HCT116 (cell line): Measurements from ENCODE around the gene CCL17. TPM values are rescaled to one million over a fixed set of nuclear protein-coding genes. Genes with fewer than 3 reads are reported as not detected.

Source experiments
- ATAC-seq: fragments of 200-7000 bp; cut with Tn5 transposase; 2 replicates; pipeline ENCODE4 v1.9.1; 2020; ENCODE audit warnings: mild to moderate bottlenecking, moderate library complexity
- BruUV-seq: library from RNA; stranded (reverse); fragments of 400-500 nt; replicated peaks from 2 replicates; lab custom pipeline; 2021; lab: Mats Ljungman, UMichigan
- CTCF ChIA-PET: fragments of 300-600 bp; sonication (Branson Sonifier 250); formaldehyde crosslinking; loops from one replicate; lab custom pipeline; 2021; ENCODE audit warnings: antibody characterized with exemption; lab: Charles Lee
- POLR2A ChIA-PET: fragments of 300-600, 350-600 bp; sonication (Branson Sonifier 250); formaldehyde crosslinking; loops from one replicate; lab custom pipeline; 2021; ENCODE audit warnings: antibody characterized with exemption; lab: Charles Lee
- RAD21 ChIA-PET, 2 experiments: fragments of 300-600 bp; sonication (Branson Sonifier 250); formaldehyde crosslinking; loops; one replicate each; lab custom pipeline; 2023; ENCODE audit warnings: low total read pairs in 2 of 2; ENCODE audit not compliant: uncharacterized antibody in 2 of 2, unreplicated experiment in 2 of 2, low non-redundant PET in 1 of 2; lab: Charles Lee
- DNase-seq: peaks from one replicate; pipeline ENCODE4 v3.0.0-alpha.2; 2010; ENCODE audit warnings: low read depth, low spot score
- H2AFZ ChIP-seq: fragments of 200-600 bp; shearing (Covaris generic), sonication (generic); 2 replicates; pipeline ENCODE4 v1.6.1; 2017; ENCODE audit warnings: low read depth, mixed run types, mixed read lengths, antibody characterized with exemption, low read length; ENCODE audit not compliant: poor library complexity, severe bottlenecking
- H3K27ac ChIP-seq: 2 replicates; pipeline ENCODE4 v1.5.1; 2012; ENCODE audit warnings: low read depth, low read length
- H3K27me3 ChIP-seq: fragments of 200-600 bp; sonication (generic); 2 replicates; pipeline ENCODE4 v1.6.1; 2016; ENCODE audit warnings: mixed run types, low read length, mixed read lengths; ENCODE audit not compliant: insufficient read depth
- H3K36me3 ChIP-seq, 2 experiments: fragments of 200-500 bp in 1 of 2; fragments of 200-600 bp in 1 of 2; sonication (Bioruptor generic) in 1 of 2; sonication (generic) in 1 of 2; 2 replicates each; pipeline versions ENCODE4 v1.5.1 to v1.6.1; 2014 to 2016; ENCODE audit warnings: low read length in 2 of 2, inconsistent platforms in 1 of 2, mixed read lengths in 1 of 2, mixed run types in 1 of 2; ENCODE audit not compliant: insufficient read depth in 2 of 2, control insufficient read depth in 1 of 2
- H3K4me1 ChIP-seq, 2 experiments: fragments of 200-600 bp in 1 of 2; sonication (generic) in 1 of 2; 2 replicates each; pipeline versions ENCODE4 v1.5.1 to v1.6.1; 2012 to 2017; ENCODE audit warnings: low read length in 2 of 2, inconsistent platforms in 1 of 2, mild to moderate bottlenecking in 1 of 2, mixed read lengths in 1 of 2, mixed run types in 1 of 2, moderate library complexity in 1 of 2; ENCODE audit not compliant: insufficient read depth in 2 of 2, control insufficient read depth in 1 of 2
- H3K4me2 ChIP-seq: fragments of 200-600 bp; sonication (generic); 2 replicates; pipeline ENCODE4 v1.6.1; 2017; ENCODE audit warnings: mixed run types, low read length, mixed read lengths
- H3K4me3 ChIP-seq, 2 experiments: fragments of 200-600 bp in 1 of 2; sonication (generic) in 1 of 2; replicated peaks in 1 of 2; 2 replicates each; pipeline ENCODE4 v1.5.1; 2011 to 2016; ENCODE audit warnings: low read length in 2 of 2, control low read depth in 1 of 2, low read depth in 1 of 2, mild to moderate bottlenecking in 1 of 2, mixed read lengths in 1 of 2, mixed run types in 1 of 2
- H3K79me2 ChIP-seq: fragments of 200-600 bp; sonication (generic); 2 replicates; pipeline ENCODE4 v1.6.1; 2017; ENCODE audit warnings: mild to moderate bottlenecking, mixed run types, low read length, moderate library complexity, mixed read lengths; ENCODE audit not compliant: insufficient read depth
- H3K9ac ChIP-seq: fragments of 200-600 bp; sonication (generic); 2 replicates; pipeline ENCODE4 v1.6.1; 2016; ENCODE audit warnings: low read length, mixed read lengths
- H3K9me2 ChIP-seq: fragments of 200-600 bp; sonication (generic), shearing (Covaris generic); 2 replicates; pipeline ENCODE4 v1.6.1; 2017; ENCODE audit warnings: mixed run types, mild to moderate bottlenecking, moderate library complexity; ENCODE audit not compliant: insufficient read depth
- H3K9me3 ChIP-seq, 2 experiments: fragments of 200-500 bp in 1 of 2; fragments of 200-600 bp in 1 of 2; sonication (Bioruptor generic) in 1 of 2; sonication (generic) in 1 of 2; 2 replicates each; pipeline ENCODE4 v1.6.1; 2014 to 2017; ENCODE audit warnings: low read length in 2 of 2, mixed read lengths in 2 of 2, inconsistent platforms in 1 of 2, low read depth in 1 of 2, mild to moderate bottlenecking in 1 of 2, mixed run types in 1 of 2, moderate library complexity in 1 of 2; ENCODE audit not compliant: control insufficient read depth in 1 of 2, insufficient read depth in 1 of 2
- H4K20me1 ChIP-seq: fragments of 200-600 bp; sonication (generic), shearing (Covaris generic); 2 replicates; pipeline ENCODE4 v1.6.1; 2017; ENCODE audit warnings: mixed run types, mild to moderate bottlenecking, moderate library complexity; ENCODE audit not compliant: insufficient read depth
- CEBPB ChIP-seq: IDR thresholded peaks from 2 replicates; pipeline ENCODE4 v1.6.1; 2012; ENCODE audit warnings: low read depth
- CTCF ChIP-seq, 3 experiments: fragments of 200-600 bp in 1 of 3; sonication (generic) in 1 of 3; IDR thresholded peaks in 2 of 3; conservative IDR thresholded peaks in 1 of 3; 2 replicates each; pipeline ENCODE4 v1.5.1; 2012 to 2017; ENCODE audit warnings: low read depth in 2 of 3, low read length in 2 of 3, antibody characterized with exemption in 1 of 3, borderline replicate concordance in 1 of 3, control low read depth in 1 of 3, mild to moderate bottlenecking in 1 of 3, mixed read lengths in 1 of 3, mixed run types in 1 of 3, moderate library complexity in 1 of 3; ENCODE audit not compliant: insufficient read depth in 1 of 3
- ZBTB33 ChIP-seq: IDR thresholded peaks from 2 replicates; pipeline ENCODE4 v1.6.1; 2011; ENCODE audit warnings: mild to moderate bottlenecking, low read length, moderate library complexity; ENCODE audit not compliant: insufficient replicate concordance; ENCODE audit errors: extremely low read depth
- intact Hi-C: fragments of 100-400 bp; cut with micrococcal nuclease; formaldehyde crosslinking; loops from 2 replicates; pipeline ENCODE4 v1.10.0; 2022
- total RNA-seq: library from RNA; stranded (reverse); gene quantifications from one replicate; pipeline ENCODE4 v1.2.1, GENCODE V29; 2021; ENCODE audit not compliant: unreplicated experiment

Gene CCL17
- total RNA-seq, 1 experiment from 2014 or later, result not detected

GRCh38 chr16:57376313-57376818 lies 28.2 kb upstream of the CCL17 start:
- DNase-seq, result no peak
- no TSS peak for BruUV-seq
- Histone ChIP-seq H3K27me3 (no peaks in the 10 kb centered on the region), H3K79me2 (no peaks in the 10 kb centered on the region), H4K20me1 (no peaks in the 10 kb centered on the region), H3K4me2 (no peak overlapping the region), H3K36me3 (no peaks in the 10 kb centered on the region), H3K4me3 (no peak overlapping the region), H3K9me3 (no peaks in the 10 kb centered on the region), H3K9me2 (no peaks in the 10 kb centered on the region), H3K4me1 (peaks cover 2 to 18% of the 10 kb centered on the region in 2 experiments; a peak in 3 of 4 replicates), H3K27ac (no peak overlapping the region), H2AFZ (no peak overlapping the region), H3K9ac (no peak overlapping the region)
- intact Hi-C loops, result no loop called here
- no peak for ATAC-seq
- CTCF ChIA-PET, result no interaction called here
- TF ChIP-seq ZBTB33, result no peak
- no peak for TF ChIP-seq CEBPB
- RAD21 ChIA-PET, result no interaction called here
- POLR2A ChIA-PET, result no interaction called here

- DNase-seq (no peak), ATAC-seq (peak; percentile 67)
- RAD21 ChIA-PET, result no interaction called here
- Histone ChIP-seq H3K36me3 (no peaks in the 10 kb centered on the region), H2AFZ (peak overlapping the region; percentile 3), H3K27me3 (no peaks in the 10 kb centered on the region), H3K4me3 (no peak overlapping the region), H3K4me2 (peak overlapping the region; percentile 40), H4K20me1 (no peaks in the 10 kb centered on the region), H3K9ac (no peak overlapping the region), H3K79me2 (no peaks in the 10 kb centered on the region), H3K9me3 (no peaks in the 10 kb centered on the region), H3K9me2 (no peaks in the 10 kb centered on the region), H3K27ac (no peak overlapping the region), H3K4me1 (peaks cover 2 to 18% of the 10 kb centered on the region in 2 experiments; a peak in 3 of 4 replicates)
- no TSS peak for BruUV-seq
- CTCF ChIA-PET, result no interaction called here
- intact Hi-C loops, result no loop called here
- POLR2A ChIA-PET, result no interaction called here
- TF ChIP-seq CEBPB, result no peak
- peak in 2 of 3 experiments; percentile 4 to 18; a peak in 1 of 6 replicates for TF ChIP-seq CTCF (IDR thresholded peaks at IDR 0.05 in 2 of 3, conservative IDR thresholded peaks at IDR 0.05 in 1 of 3; ENCODE audit: borderline replicate concordance in 1 of 3, insufficient read depth in 1 of 3, low read depth in 2 of 3, low read length in 2 of 3)
These were observed 27.3 kb upstream of the CCL17 start for GRCh38 chr16:57377080-57377841.
